Bone marrow (tissue), 2 donors: Measurements from ENCODE around the gene EXOC7.
"Not testable (repeated sequence)": the region's sequence is repeated elsewhere in the genome, so short reads cannot be mapped to it uniquely, and the experiment has no call there.

Experiments
- DNase-seq, 2 donors: peaks; one replicate each; lab custom pipeline; 2025; lab: John Stamatoyannopoulos, UW

The EXOC7 gene

DNA sequence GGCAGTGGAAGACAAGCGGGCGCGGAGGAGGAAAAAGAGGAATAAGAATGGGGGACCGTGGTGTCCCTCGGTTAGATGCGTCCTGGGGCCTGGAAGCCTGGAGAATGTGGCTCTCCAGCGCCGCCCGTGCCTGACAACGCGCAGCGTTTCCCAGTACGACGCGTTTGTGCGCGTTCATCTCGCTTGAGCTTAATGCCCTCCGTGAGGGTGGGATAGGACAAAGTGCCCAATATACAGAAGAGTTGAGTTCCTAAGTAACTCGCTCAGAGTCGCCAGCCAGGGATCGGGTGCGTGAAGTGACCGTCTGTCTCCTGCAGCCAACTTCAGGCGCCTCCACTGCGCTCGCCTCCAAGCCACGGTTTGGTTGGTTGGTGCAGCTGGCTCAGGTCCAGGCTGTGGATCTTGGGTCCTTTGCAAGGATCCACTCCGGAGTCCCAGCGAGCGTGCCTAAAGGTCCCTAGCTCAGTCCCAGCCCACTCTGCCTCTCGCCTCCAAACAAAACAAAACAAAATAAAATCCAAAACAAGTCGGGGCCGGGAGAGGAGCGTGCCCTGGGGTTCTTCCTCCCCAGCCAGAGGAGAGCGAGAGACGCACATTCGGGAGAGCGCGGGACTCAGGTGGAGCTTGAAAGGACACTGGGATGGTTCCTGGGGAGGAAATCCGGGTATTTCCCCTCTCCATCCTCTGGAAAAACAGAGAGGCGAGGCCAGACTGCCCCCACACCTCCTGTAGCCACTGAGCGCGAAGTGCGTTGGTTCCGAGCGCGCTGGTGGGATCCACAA lies 28.0 kb downstream of the EXOC7 start:
- DNase-seq, result no peak

DNA sequence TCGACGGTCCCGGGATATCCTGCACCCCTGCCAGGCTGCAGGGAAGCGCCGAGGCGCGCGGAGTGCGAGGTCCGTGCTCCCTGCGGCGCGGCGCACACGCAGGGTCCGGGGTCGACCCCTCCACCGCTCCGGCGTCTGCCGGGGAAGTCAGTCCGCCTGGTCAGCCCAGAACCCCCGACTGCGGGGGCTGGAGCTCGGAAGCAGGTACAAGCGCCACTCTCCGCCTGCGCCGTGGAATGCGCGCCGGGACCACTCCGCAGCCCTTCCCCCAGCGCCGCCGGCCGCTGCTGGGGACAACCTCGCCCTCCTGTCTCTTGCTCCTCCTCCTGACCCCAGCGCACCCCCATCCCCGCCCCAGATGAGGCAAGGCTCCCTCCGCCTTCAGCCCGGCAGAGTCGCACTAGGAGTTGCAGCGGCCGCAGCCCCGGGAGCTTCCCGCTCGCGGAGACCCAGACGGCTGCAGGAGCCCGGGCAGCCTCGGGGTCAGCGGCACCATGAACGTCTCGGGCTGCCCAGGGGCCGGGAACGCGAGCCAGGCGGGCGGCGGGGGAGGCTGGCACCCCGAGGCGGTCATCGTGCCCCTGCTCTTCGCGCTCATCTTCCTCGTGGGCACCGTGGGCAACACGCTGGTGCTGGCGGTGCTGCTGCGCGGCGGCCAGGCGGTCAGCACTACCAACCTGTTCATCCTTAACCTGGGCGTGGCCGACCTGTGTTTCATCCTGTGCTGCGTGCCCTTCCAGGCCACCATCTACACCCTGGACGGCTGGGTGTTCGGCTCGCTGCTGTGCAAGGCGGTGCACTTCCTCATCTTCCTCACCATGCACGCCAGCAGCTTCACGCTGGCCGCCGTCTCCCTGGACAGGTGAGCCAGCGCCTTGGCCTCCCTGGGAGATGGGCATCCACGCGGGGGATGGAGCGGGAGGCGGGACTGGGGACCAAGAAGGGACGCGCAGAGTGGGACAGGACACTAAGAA lies 28.9 kb downstream of the EXOC7 start, which contains the start of gene GALR2:
GALR2 (plus strand) TSS at position 392 of the 974 bp plus-strand sequence; CDS start at position 495, 103 bp downstream.
- no peak for DNase-seq

DNA sequence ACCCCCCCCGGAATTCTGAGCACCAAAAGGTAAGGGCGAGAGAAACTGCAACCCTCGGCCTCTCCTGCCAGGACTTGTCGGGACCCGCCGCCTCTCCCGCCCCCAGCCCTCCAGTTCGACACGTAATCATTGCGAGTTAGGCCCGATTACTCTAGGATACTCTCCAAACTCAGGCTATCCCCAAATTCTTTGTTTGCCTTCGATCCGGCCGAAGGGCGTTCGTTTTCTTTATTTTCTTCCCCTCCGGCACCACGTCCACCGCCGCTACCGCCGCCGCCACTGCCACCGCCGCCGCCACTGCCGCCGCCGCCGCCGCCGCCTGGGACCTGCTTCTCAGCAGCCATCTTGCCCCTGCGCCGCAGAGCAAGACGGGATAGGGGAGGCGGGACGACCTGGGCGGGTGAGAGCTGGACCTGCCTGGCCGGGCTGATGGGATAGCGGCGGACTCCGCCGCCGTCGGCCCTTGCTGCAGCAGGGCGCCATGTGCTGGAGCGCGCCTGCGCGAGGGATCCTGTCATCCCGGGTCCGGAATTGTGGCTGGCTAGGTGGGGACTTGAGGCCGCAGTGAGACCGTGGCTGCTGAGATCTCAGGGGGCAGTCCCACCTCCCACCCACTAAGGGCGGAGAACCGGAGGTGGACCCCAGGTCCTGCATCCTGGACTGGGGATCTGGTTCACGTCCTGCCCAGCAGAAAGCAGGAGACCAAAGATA lies 31.3 kb downstream of the EXOC7 start, which contains the start of gene SRP68:
SRP68 (minus strand) TSS at position 370 of the 711 bp plus-strand sequence; CDS start at position 344, 26 bp downstream.
- peak; percentile 53 to 70 for DNase-seq

DNA sequence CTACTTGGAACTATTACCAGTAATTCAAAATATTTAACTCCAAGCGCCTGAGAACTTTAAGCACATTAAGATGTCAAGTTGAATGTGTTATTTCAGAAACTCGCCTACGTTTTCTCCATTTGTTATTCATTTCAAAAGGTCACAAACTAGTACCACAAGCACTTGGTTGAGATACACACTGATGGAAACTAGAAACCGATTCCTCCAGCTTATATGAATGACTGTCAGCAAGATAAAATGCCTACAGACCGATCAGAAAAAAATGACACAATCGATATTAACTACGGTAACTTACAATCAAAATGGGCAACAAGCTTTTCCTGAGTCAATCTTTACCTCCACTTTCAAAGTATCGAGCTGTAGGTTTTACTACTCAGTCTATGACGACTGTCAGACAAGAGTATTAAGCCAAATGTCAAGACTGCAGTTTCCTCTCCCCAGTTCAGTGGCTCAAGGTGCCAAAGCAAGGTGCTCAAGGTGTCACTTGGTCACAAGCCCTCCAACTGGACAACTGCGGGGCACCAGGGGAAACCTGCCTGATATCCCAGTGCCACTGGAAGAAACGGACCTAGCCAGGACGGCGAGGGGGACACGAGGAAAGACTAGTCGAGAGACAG lies 31.9 kb downstream of the EXOC7 start:
- no peak for DNase-seq

GRCh38 chr17:76065775-76066174 lies 37.8 kb downstream of the EXOC7 start:
- DNase-seq, result no peak

- no peak for DNase-seq
Observed at GRCh38 chr17:76063875-76064546, 39.6 kb downstream of the EXOC7 start.

DNA sequence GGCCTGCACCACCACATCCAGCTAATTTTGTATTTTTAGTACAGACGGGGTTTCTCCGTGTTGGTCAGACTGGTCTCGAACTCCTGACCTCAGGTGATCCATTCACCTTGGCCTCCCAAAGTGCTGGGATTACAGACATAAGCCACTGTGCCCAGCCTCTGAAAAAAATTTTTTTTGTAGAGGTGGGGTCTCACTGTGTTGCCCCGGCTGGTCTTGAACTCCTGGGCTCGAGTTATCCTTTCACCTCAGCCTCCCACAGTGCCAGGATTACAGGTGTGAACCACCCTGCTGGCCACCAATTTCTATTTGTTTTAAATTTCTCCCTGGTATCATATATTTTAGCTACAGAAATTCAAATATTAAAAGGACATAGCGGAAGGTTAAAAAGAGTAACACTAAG lies 45.3 kb downstream of the EXOC7 start:
- not testable (repeated sequence) for DNase-seq

GRCh38 chr17:76056882-76057281 lies 46.7 kb downstream of the EXOC7 start:
- no peak for DNase-seq

DNA sequence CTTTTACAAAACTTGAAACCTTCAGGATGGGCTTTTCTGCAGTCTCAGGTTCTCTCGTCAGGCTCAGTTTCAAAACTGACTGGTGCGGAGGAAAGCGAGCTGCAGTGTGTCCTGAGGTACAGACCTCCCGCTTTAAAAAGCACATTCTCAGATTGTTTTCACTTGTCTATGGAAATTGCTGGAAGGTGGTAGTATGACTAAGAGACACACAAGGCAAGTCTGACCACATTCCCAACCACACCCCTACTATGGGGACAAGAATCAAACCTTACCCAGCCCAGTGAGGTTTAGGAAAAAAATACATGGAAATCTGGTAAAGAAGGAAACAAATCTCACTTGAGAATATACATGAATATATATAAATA lies 49.5 kb downstream of the EXOC7 start:
- no peak for DNase-seq

GRCh38 chr17:76053246-76054111 lies 50.1 kb downstream of the EXOC7 start:
- no peak for DNase-seq

DNA sequence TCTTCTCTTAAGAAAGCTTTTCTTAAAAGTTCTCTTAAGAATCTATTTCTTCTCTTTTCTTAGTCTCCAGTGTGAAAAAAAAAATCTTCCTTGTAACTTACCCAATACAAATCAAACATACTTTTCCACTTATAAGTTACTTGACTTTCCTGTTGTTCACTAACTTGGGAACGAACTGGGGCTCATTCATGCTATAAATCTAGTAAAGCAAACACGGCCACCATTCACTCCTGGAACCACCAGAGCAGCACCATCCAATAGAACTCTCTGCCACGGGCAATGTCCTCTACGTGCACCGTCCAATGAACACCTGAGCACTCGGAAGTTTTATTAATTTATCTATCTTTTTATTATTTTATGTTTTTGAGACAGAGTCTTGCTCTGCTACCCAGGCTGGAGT lies 52.0 kb downstream of the EXOC7 start:
- no peak for DNase-seq

DNA sequence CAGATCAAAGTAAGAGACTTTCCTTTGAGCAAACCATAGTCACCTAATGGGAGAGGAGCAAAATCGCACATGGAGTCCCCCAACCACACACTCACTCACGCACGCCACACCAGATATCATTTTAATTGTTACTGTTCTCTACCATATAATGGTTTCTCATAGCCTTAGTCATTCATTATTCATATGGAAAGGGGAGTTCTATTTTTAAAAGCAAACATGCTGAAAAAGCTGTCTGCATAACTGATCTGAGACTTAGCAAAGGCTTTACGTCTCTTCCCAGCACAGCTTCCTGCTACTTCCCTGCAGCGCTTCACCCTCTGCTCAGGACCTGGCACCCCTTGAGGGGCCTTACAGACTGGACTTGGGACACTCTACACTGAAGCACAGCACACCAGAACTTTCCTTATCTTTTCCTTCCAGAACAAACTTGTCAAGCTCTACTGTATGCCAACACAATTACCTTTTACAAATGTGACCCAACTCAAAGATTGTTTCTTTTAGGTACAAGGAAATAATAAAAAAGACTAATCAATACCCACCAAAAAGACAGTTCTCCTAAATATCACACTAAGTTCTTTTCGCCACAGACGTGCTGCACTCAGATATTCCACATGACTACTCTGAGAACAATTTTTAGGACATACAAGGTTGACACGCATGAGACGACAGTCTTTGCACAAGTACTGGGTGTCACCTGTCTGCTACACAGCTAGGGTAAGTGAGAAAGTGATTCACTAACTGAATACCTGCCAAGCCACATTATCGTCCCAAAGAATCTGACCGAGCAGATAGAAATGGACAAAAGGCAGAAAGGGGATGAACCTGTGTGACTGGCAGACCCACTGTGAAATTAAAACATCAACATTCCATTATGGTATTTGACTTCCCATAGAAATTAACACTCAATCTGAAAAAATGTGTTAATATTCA lies 52.8 kb downstream of the EXOC7 start:
- DNase-seq, result no peak

DNA sequence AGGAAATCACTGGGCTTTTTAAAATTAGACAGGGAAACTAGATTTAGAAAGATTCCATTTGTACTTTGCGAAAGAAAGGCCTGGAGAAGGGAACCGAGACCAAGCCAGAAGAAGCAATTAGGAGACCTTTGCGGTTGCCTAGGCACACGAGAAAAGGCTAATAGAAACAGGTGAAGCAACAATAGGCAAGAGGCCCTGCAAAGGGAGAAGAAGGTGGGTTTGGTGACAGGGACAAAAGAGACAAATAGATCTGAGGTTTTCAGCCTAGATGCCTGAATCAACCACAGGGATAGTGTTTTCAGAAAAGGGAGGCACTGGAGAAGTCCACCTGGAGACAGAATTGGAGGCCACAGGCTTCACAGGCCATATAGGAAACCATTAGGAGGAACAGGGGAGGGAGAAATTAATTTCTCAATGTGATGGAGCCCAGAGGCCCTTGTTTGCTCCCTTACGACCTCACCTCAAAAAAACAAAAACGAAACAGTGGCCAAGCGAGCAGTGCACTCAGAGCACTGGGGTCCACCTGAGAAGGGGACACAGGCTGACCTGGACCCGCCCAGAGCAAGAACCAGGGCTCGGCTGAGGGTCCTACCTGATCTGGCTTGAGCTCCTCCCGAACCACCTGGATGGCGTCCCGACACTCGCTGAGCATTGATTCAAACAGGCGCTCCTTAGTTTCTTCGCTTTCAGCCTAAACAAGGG lies 53.6 kb downstream of the EXOC7 start:
- no peak for DNase-seq

- no peak for DNase-seq
Observed at GRCh38 chr17:76049239-76049638, 54.3 kb downstream of the EXOC7 start.

- DNase-seq, result no peak
Observed at GRCh38 chr17:76048711-76049110, 54.9 kb downstream of the EXOC7 start.

DNA sequence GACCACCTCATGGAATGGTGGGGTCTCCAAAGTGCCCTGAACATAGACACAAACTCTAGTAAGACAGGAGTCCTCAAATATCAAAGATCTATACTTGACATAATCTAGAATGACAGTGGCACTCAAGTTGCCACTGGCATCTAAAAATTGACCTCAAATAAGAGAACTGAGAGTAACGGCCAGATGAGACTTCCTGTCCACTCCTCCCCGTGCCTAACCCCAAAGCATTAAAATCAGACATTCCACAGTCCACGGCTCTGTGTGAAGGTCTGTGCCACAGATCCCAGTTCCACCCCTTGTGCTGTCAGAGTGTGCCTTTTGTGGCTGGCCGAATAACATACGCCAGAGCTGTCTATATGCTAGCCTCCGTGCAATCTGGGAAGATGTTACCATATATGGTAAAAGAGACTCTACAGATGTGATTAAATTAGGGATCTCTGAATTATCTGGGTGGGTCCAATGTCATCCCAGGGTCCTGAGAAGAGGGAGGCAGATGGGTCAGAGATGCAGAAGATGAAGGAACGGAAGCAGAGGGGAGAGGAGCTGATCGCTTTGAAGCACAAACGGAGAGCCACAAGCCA lies 55.5 kb downstream of the EXOC7 start:
- no peak for DNase-seq

- DNase-seq, result no peak
Observed at GRCh38 chr17:76046064-76046463, 57.5 kb downstream of the EXOC7 start.

DNA sequence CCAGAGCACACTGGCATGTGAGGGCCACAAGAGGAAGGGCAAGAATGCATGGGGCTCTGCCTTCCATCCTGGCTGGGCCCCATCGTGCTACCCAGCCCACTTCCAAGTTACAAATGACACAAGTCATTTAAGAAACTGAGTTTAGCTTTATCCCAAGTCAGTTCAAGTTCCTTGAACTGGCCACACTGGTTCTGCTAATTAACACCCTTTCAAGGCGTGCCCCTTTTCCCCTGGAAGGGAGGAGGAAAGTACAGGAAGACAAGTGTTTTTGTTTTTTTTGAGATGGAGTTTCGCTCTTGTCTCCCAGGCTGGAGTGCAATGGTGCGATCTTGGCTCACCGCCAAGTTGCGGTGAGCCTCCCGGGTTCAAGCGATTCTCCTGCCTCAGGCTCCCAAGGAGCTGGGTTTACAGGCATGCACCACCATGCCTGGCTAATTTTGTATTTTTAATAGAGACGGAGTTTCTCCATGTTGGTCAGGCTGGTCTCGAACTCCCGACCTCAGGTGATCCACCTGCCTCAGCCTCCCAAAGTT lies 59.0 kb downstream of the EXOC7 start:
- DNase-seq, result not testable (repeated sequence)
